Keratinocyte (primary cell): ENCODE results near the gene TEX53. TPM values are rescaled to one million over a fixed set of nuclear protein-coding genes. Genes with fewer than 3 reads are reported as not detected.

Experiments
- DNase-seq: peaks from one replicate; pipeline ENCODE4 v3.0.0-alpha.2; 2011; ENCODE audit warnings: low read depth, missing footprints, low spot score
- FAIRE-seq: peaks from 2 replicates; lab custom pipeline; 2011; peaks lifted over from hg19 to GRCh38; lab: Jason Lieb, UNC
- H2AFZ ChIP-seq: 2 replicates; pipeline ENCODE4 v1.6.0; 2012; ENCODE audit warnings: low read length, control low read depth, inconsistent platforms; ENCODE audit not compliant: control insufficient read depth
- H3K27ac ChIP-seq: 2 replicates; pipeline ENCODE4 v1.5.1; 2011; ENCODE audit warnings: low read length; ENCODE audit not compliant: control insufficient read depth, insufficient read depth
- H3K27me3 ChIP-seq: 3 replicates; pipeline ENCODE4 v1.6.0; 2011; ENCODE audit warnings: low read length; ENCODE audit not compliant: control insufficient read depth, insufficient read depth; ENCODE audit errors: extremely low read depth
- H3K36me3 ChIP-seq, 2 experiments: 2 replicates in 1 of 2; 3 replicates in 1 of 2; pipeline ENCODE4 v1.5.1; 2011; ENCODE audit warnings: low read length in 2 of 2, mild to moderate bottlenecking in 1 of 2; ENCODE audit not compliant: control insufficient read depth in 2 of 2, insufficient read depth in 2 of 2; ENCODE audit errors: extremely low read depth in 1 of 2
- H3K4me1 ChIP-seq: 3 replicates; pipeline ENCODE4 v1.5.1; 2011; ENCODE audit warnings: low read length; ENCODE audit not compliant: control insufficient read depth, insufficient read depth; ENCODE audit errors: extremely low read depth
- H3K4me2 ChIP-seq: 3 replicates; pipeline ENCODE4 v1.6.0; 2011; ENCODE audit warnings: low read depth, low read length; ENCODE audit not compliant: control insufficient read depth, insufficient read depth; ENCODE audit errors: extremely low read depth
- H3K4me3 ChIP-seq, 3 experiments: fragments of 200-600 bp in 1 of 3; sonication (generic) in 1 of 3; 2 replicates in 2 of 3; 3 replicates in 1 of 3; pipeline ENCODE4 v1.5.1; 2011 to 2016; ENCODE audit warnings: low read length in 3 of 3, mild to moderate bottlenecking in 3 of 3, control low read depth in 2 of 3, inconsistent platforms in 1 of 3, low read depth in 1 of 3, mixed read lengths in 1 of 3, mixed run types in 1 of 3, moderate library complexity in 1 of 3; ENCODE audit not compliant: control insufficient read depth in 2 of 3, insufficient read depth in 2 of 3; ENCODE audit errors: extremely low read depth in 1 of 3
- H3K79me2 ChIP-seq: 2 replicates; pipeline ENCODE4 v1.6.0; 2012; ENCODE audit warnings: low read length; ENCODE audit not compliant: control insufficient read depth, insufficient read depth
- H3K9ac ChIP-seq: 3 replicates; pipeline ENCODE4 v1.6.0; 2011; ENCODE audit warnings: low read length; ENCODE audit not compliant: control insufficient read depth, insufficient read depth; ENCODE audit errors: extremely low read depth
- H3K9me1 ChIP-seq: 3 replicates; pipeline ENCODE4 v1.6.0; 2011; ENCODE audit warnings: low read length; ENCODE audit not compliant: control insufficient read depth, insufficient read depth; ENCODE audit errors: extremely low read depth
- H3K9me3 ChIP-seq: 2 replicates; pipeline ENCODE4 v1.5.1; 2012; ENCODE audit warnings: low read depth, low read length; ENCODE audit not compliant: control insufficient read depth
- H4K20me1 ChIP-seq: 3 replicates; pipeline ENCODE4 v1.6.0; 2011; ENCODE audit warnings: low read length; ENCODE audit not compliant: control insufficient read depth, insufficient read depth; ENCODE audit errors: extremely low read depth
- EZH2 ChIP-seq: IDR thresholded peaks from one replicate; pipeline ENCODE4 v1.6.1; 2012; ENCODE audit warnings: inconsistent platforms, mild to moderate bottlenecking, low read length, moderate library complexity
- dilution Hi-C: fragments of 300-500 bp; cut with MboI; formaldehyde crosslinking; loops from one replicate; pipeline ENCODE4 v1.7.0; 2020; ENCODE audit warnings: low sequenced_read_pairs; ENCODE audit not compliant: extremely low pct_ligation_motif_present
- polyA plus RNA-seq, 5 experiments: library from polyadenylated mRNA; depleted of rRNA in 3 of 5; stranded (reverse) in 3 of 5; stranded (forward) in 1 of 5; unstranded in 1 of 5; fragments of >200 nt; gene quantifications; 1 replicate in 1 of 5; 2 replicates in 3 of 5; 3 replicates in 1 of 5; pipeline versions ENCODE4 v1.2.1 to v1.2.3, GENCODE V29; 2011 to 2012; ENCODE audit warnings: missing spikeins in 2 of 5, low read depth in 1 of 5, low replicate concordance in 1 of 5
- TF ChIP-seq, protein P1 (sequence below), 3 experiments: IDR thresholded peaks in 1 of 3; conservative IDR thresholded peaks in 1 of 3; optimal IDR thresholded peaks in 1 of 3; 2 replicates in 2 of 3; 3 replicates in 1 of 3; pipeline versions ENCODE3 to v1.5.1; 2011; ENCODE audit warnings: low read length in 3 of 3, mild to moderate bottlenecking in 3 of 3, moderate library complexity in 2 of 3, control low read depth in 1 of 3, inconsistent platforms in 1 of 3; ENCODE audit not compliant: insufficient read depth in 2 of 3; ENCODE audit errors: extremely low read depth in 1 of 3

Gene TEX53
- polyA plus RNA-seq, 1 donor (not counting 4 experiments of a cell fraction or from before 2014, with no cell fraction given): not detected

DNA sequence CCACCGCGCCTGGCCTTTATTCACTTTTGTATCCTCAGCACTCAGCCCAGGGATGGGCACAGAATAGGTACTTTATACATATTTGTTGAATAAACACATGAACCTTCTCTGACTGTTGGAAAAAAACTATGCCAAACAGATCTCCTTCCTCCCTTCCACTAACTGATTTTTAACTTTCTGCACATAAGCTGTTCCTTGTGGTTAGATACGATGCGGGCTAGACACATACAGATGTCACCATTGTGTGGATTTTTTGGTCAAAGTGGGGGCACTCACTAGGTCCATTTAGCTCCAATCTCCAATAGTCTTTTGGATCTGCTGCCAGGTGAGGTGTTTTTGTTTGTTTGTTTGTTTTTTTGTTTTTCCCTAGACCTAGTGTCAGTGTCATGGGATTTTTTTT is 19.3 kb upstream of the TEX53 start:
- Histone ChIP-seq H3K27ac (peak overlapping the region; percentile 77), H3K4me1 (peaks cover 37% of the 10 kb centered on the region), H3K36me3 (no peaks in the 10 kb centered on the region), H3K27me3 (no peaks in the 10 kb centered on the region), H3K4me2 (peak overlapping the region; percentile 59), H3K9ac (peak overlapping the region; percentile 17), H3K9me3 (no peaks in the 10 kb centered on the region), H4K20me1 (no peaks in the 10 kb centered on the region), H3K79me2 (no peaks in the 10 kb centered on the region), H3K9me1 (no peaks in the 10 kb centered on the region), H3K4me3 (peak overlapping the region in 1 of 3 experiments; percentile 13), H2AFZ (no peak overlapping the region)
- dilution Hi-C loops: loop anchor here (25.0 kb wide), 1 partner anchor 335 kb away; no protein-coding TSS in a partner anchor
- no peak for DNase-seq
- FAIRE-seq: no peak
- TF ChIP-seq EZH2: no peak
- TF ChIP-seq, protein P1, sequence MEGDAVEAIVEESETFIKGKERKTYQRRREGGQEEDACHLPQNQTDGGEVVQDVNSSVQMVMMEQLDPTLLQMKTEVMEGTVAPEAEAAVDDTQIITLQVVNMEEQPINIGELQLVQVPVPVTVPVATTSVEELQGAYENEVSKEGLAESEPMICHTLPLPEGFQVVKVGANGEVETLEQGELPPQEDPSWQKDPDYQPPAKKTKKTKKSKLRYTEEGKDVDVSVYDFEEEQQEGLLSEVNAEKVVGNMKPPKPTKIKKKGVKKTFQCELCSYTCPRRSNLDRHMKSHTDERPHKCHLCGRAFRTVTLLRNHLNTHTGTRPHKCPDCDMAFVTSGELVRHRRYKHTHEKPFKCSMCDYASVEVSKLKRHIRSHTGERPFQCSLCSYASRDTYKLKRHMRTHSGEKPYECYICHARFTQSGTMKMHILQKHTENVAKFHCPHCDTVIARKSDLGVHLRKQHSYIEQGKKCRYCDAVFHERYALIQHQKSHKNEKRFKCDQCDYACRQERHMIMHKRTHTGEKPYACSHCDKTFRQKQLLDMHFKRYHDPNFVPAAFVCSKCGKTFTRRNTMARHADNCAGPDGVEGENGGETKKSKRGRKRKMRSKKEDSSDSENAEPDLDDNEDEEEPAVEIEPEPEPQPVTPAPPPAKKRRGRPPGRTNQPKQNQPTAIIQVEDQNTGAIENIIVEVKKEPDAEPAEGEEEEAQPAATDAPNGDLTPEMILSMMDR (optimal IDR thresholded peaks at IDR 0.05 in 1 of 3, IDR thresholded peaks at IDR 0.05 in 1 of 3, conservative IDR thresholded peaks at IDR 0.05 in 1 of 3; ENCODE audit: extremely low read depth in 1 of 3, insufficient read depth in 2 of 3, low read length in 3 of 3): no peak

DNA sequence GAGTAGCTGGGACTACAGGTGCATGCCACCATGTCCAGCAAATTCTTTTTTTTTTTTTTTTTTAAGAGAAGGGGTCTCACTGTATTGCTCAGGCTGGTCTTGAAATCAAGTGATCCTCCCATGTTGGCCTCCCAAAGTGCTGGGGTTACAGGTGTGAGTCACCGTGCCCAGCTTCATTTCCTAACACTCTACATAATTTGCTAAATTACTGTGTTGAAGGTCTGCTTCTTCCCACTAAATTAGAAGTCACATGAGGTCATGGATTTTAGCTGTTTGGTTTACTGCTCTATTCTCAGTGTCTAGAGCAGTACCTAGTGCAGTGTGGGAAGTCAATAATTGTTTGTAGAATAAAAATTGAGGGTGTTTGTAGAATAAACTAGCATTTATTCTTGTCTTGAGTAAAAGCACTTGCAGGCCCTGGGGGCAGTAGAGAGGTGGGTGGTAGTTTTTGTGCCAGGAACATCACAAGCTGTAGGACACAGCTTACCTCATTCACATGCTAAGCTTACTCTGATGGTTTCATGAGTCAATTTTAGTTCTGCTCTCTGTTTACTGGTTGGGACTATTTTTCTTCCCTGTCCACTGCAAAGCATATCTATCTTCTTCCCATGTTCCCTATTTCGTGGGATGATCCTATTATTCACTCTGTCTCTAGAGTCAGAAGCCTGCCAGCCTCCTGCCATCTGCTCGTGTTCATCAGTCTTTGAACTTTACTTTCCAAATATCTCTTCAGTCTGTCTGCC is 17.4 kb upstream of the TEX53 start:
- H3K27me3 ChIP-seq: no peaks in the 10 kb centered on the region
- H3K9me1 ChIP-seq: no peaks in the 10 kb centered on the region
- no peaks in the 10 kb centered on the region for H3K9me3 ChIP-seq
- no peak overlapping the region for H3K27ac ChIP-seq
- no peaks in the 10 kb centered on the region for H3K79me2 ChIP-seq
- H4K20me1 ChIP-seq: no peaks in the 10 kb centered on the region
- DNase-seq (no peak), FAIRE-seq (peak; percentile 49)
- dilution Hi-C loops: loop anchor here (25.0 kb wide), 1 partner anchor 337 kb away; no protein-coding TSS in a partner anchor
- no peak overlapping the region for H3K4me3 ChIP-seq
- no peaks in the 10 kb centered on the region for H3K36me3 ChIP-seq
- H2AFZ ChIP-seq: no peak overlapping the region
- TF ChIP-seq EZH2: no peak
- TF ChIP-seq, protein P1 (optimal IDR thresholded peaks at IDR 0.05 in 1 of 3, IDR thresholded peaks at IDR 0.05 in 1 of 3, conservative IDR thresholded peaks at IDR 0.05 in 1 of 3; ENCODE audit: extremely low read depth in 1 of 3, insufficient read depth in 2 of 3, low read length in 3 of 3): no peak
- no peak overlapping the region for H3K9ac ChIP-seq
- no peak overlapping the region for H3K4me2 ChIP-seq
- peaks cover 35% of the 10 kb centered on the region for H3K4me1 ChIP-seq
